Panc1 (cell line): ENCODE measurements around the gene CDH6. TPM values are rescaled to one million over a fixed set of nuclear protein-coding genes. Genes with fewer than 3 reads are reported as not detected.

ENCODE experiments used
- ATAC-seq: fragments of 200-7000 bp; cut with Tn5 transposase; 2 replicates; pipeline ENCODE4 v1.9.1; 2020; ENCODE audit warnings: mild to moderate bottlenecking, moderate library complexity
- BruUV-seq: library from RNA; stranded (reverse); fragments of 400-500 nt; replicated peaks from 2 replicates; lab custom pipeline; 2021; lab: Mats Ljungman, UMichigan
- CTCF ChIA-PET: fragments of 300-600 bp; sonication (Branson Sonifier 250); formaldehyde crosslinking; loops from one replicate; lab custom pipeline; 2022; ENCODE audit warnings: antibody characterized with exemption; lab: Charles Lee
- POLR2A ChIA-PET: fragments of 300-600 bp; sonication (Branson Sonifier 250); formaldehyde crosslinking; loops from one replicate; lab custom pipeline; 2022; ENCODE audit warnings: antibody characterized with exemption; lab: Charles Lee
- DNase-seq: peaks from one replicate; pipeline ENCODE4 v3.0.0-alpha.2; 2010; ENCODE audit warnings: low read depth, low spot score
- H3K27ac ChIP-seq: 2 replicates; pipeline ENCODE4 v1.5.1; 2011; ENCODE audit warnings: mild to moderate bottlenecking, low read length, inconsistent platforms
- H3K27me3 ChIP-seq: fragments of 200-500 bp; sonication (Bioruptor generic); 2 replicates; pipeline ENCODE4 v1.6.0; 2014; ENCODE audit warnings: low read length, inconsistent platforms; ENCODE audit not compliant: control insufficient read depth, insufficient read depth
- H3K36me3 ChIP-seq: fragments of 200-500 bp; sonication (Bioruptor generic); 2 replicates; pipeline ENCODE4 v1.5.1; 2014; ENCODE audit warnings: inconsistent platforms, mild to moderate bottlenecking, low read length, moderate library complexity; ENCODE audit not compliant: control insufficient read depth, insufficient read depth
- H3K4me1 ChIP-seq: 2 replicates; pipeline ENCODE4 v1.5.1; 2011; ENCODE audit warnings: inconsistent platforms, mild to moderate bottlenecking, low read length, moderate library complexity; ENCODE audit not compliant: control insufficient read depth, insufficient read depth
- H3K4me3 ChIP-seq, 2 experiments: 2 replicates each; pipeline ENCODE4 v1.5.1; 2011 to 2012; ENCODE audit warnings: low read depth in 2 of 2, low read length in 2 of 2, mild to moderate bottlenecking in 2 of 2, inconsistent platforms in 1 of 2, moderate library complexity in 1 of 2
- H3K9me3 ChIP-seq: fragments of 200-500 bp; sonication (Bioruptor generic); 2 replicates; pipeline ENCODE4 v1.5.1; 2014; ENCODE audit warnings: low read depth, mild to moderate bottlenecking, inconsistent platforms, low read length, moderate library complexity; ENCODE audit not compliant: control insufficient read depth, insufficient read depth
- POLR2AphosphoS5 ChIP-seq: IDR thresholded peaks from 2 replicates; pipeline ENCODE4 v1.6.1; 2012; ENCODE audit warnings: mild to moderate bottlenecking, low read depth, low read length, moderate library complexity
- SIN3A ChIP-seq: IDR thresholded peaks from 2 replicates; pipeline ENCODE4 v1.6.1; 2012; ENCODE audit warnings: low read depth, mild to moderate bottlenecking, low read length, moderate library complexity, borderline replicate concordance; ENCODE audit not compliant: insufficient read depth
- TCF7L2 ChIP-seq: IDR thresholded peaks from 2 replicates; pipeline ENCODE4 v1.6.1; 2011; ENCODE audit warnings: mild to moderate bottlenecking, low read depth, low read length, inconsistent platforms
- in situ Hi-C: cut with HindIII; loops from 2 replicates; pipeline ENCODE4 v1.10.0; 2016; ENCODE audit warnings: low sequenced_read_pairs, low pct_unique_long_range_greater_than_20kb
- intact Hi-C: fragments of 100-400 bp; cut with micrococcal nuclease; formaldehyde crosslinking; loops from one replicate; pipeline ENCODE4 v1.10.0; 2022; ENCODE audit not compliant: unreplicated experiment
- total RNA-seq: library from RNA; stranded (reverse); gene quantifications from one replicate; pipeline ENCODE4 v1.2.1, GENCODE V29; 2021; ENCODE audit not compliant: unreplicated experiment
- TF ChIP-seq, protein P1 (sequence below), 2 experiments: IDR thresholded peaks; 2 replicates each; pipeline ENCODE4 v1.6.1; 2011 to 2012; ENCODE audit warnings: low read depth in 2 of 2, control low read depth in 1 of 2, low read length in 1 of 2, mild to moderate bottlenecking in 1 of 2, moderate library complexity in 1 of 2; ENCODE audit not compliant: insufficient read depth in 1 of 2
- TF ChIP-seq, protein P2 (sequence below): fragments of 450-650 bp; IDR thresholded peaks from 2 replicates; pipeline ENCODE4 v1.5.1; 2017; ENCODE audit warnings: mild to moderate bottlenecking

Gene CDH6
- total RNA-seq, 1 experiment from 2014 or later, result 0.36 TPM

DNA sequence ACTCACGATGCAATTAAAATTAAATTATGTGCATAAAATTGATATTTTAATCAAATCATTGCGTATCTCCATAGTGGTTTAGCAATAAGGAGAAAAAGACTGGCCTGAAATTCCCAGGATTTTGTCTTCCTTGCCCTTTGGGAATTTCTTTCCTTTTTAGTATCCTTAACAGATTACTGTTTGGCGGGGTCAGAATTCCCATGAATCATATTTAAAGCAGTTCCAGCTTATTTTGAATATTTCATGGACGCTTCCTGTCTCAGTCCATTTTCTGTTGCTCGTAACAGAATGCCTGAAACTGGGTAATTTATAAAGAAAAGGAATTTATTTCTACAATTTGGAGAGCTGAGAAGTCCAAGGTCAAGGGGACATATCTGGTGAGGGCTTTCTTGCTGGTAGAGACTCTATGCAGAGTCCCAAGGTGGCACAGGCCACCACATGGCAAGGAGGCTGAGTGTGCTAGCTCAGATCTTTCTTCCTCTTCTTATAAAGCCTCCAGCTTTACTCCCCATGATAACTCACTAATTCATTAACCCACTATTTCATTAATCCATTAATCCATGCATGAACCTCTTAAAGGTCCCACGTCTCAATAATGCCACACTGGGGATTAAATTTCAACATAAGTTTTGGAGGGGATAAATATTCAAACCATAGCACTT, 37.8 kb downstream of the CDH6 start:
- ChIA-PET POLR2A (no interaction called here), CTCF (no interaction called here)
- TF ChIP-seq, protein P1, sequence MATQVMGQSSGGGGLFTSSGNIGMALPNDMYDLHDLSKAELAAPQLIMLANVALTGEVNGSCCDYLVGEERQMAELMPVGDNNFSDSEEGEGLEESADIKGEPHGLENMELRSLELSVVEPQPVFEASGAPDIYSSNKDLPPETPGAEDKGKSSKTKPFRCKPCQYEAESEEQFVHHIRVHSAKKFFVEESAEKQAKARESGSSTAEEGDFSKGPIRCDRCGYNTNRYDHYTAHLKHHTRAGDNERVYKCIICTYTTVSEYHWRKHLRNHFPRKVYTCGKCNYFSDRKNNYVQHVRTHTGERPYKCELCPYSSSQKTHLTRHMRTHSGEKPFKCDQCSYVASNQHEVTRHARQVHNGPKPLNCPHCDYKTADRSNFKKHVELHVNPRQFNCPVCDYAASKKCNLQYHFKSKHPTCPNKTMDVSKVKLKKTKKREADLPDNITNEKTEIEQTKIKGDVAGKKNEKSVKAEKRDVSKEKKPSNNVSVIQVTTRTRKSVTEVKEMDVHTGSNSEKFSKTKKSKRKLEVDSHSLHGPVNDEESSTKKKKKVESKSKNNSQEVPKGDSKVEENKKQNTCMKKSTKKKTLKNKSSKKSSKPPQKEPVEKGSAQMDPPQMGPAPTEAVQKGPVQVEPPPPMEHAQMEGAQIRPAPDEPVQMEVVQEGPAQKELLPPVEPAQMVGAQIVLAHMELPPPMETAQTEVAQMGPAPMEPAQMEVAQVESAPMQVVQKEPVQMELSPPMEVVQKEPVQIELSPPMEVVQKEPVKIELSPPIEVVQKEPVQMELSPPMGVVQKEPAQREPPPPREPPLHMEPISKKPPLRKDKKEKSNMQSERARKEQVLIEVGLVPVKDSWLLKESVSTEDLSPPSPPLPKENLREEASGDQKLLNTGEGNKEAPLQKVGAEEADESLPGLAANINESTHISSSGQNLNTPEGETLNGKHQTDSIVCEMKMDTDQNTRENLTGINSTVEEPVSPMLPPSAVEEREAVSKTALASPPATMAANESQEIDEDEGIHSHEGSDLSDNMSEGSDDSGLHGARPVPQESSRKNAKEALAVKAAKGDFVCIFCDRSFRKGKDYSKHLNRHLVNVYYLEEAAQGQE (IDR thresholded peaks at IDR 0.05; ENCODE audit: insufficient read depth in 1 of 2, low read depth in 2 of 2, low read length in 1 of 2), result no peak
- TF ChIP-seq, protein P2, sequence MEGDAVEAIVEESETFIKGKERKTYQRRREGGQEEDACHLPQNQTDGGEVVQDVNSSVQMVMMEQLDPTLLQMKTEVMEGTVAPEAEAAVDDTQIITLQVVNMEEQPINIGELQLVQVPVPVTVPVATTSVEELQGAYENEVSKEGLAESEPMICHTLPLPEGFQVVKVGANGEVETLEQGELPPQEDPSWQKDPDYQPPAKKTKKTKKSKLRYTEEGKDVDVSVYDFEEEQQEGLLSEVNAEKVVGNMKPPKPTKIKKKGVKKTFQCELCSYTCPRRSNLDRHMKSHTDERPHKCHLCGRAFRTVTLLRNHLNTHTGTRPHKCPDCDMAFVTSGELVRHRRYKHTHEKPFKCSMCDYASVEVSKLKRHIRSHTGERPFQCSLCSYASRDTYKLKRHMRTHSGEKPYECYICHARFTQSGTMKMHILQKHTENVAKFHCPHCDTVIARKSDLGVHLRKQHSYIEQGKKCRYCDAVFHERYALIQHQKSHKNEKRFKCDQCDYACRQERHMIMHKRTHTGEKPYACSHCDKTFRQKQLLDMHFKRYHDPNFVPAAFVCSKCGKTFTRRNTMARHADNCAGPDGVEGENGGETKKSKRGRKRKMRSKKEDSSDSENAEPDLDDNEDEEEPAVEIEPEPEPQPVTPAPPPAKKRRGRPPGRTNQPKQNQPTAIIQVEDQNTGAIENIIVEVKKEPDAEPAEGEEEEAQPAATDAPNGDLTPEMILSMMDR, result no peak
- TF ChIP-seq SIN3A, result no peak
- no peak for TF ChIP-seq POLR2AphosphoS5
- TF ChIP-seq TCF7L2, result no peak
- no peaks in the 10 kb centered on the region for H3K4me1 ChIP-seq
- no peaks in the 10 kb centered on the region for H3K36me3 ChIP-seq
- H3K27ac ChIP-seq, result no peak overlapping the region
- ATAC-seq (no peak), DNase-seq (no peak)
- no TSS peak for BruUV-seq
- H3K27me3 ChIP-seq, result no peaks in the 10 kb centered on the region
- H3K9me3 ChIP-seq, result no peaks in the 10 kb centered on the region
- intact Hi-C loops (no loop called here), in situ Hi-C loops (no loop called here)
- no peak overlapping the region for H3K4me3 ChIP-seq

DNA sequence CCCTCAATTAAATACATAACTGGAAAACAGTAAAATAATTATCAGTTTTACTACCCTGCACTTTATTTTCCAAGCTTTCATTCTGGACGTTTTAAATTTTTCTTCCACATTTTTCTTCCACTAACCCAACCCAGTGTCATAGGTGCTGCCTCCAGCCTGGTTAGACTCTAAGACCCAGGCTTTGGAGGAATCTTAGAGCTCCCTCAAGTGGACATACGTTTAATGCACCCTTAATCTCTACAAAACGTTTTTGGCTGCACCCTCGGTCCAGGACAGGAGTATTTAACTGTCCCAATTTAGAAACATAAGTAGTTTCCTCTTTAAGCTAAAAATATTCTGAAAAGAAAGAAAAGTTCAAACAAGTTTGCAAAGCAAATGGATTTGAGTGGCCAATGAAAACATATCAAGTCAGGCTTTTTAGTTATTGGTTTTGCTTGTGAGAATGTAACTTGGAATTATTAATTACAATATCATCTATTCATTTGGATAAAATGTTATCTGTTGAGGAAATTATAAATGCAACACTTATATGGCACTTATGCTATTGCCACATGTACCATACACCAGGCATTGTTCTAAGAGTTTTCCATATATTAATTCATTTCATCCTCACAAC, 38.9 kb downstream of the CDH6 start:
- Histone ChIP-seq H3K4me3 (no peak overlapping the region), H3K27me3 (no peaks in the 10 kb centered on the region), H3K36me3 (no peaks in the 10 kb centered on the region), H3K4me1 (no peaks in the 10 kb centered on the region), H3K9me3 (no peaks in the 10 kb centered on the region), H3K27ac (no peak overlapping the region)
- intact Hi-C loops, result loop anchor here (2.0 kb wide), 1 partner anchor 1192 kb away; no protein-coding TSS in a partner anchor
- DNase-seq (peak; percentile 47), ATAC-seq (peak; percentile 85)
- POLR2A ChIA-PET, result no interaction called here
- CTCF ChIA-PET, result interaction anchor here (0.5 to 1.1 kb wide), 6 partner anchors 18 to 1536 kb away, joined by 3 to 7 read pairs (median 4); no protein-coding TSS in a partner anchor
- no TSS peak for BruUV-seq
- in situ Hi-C loops, result no loop called here
- TF ChIP-seq, protein P1 (IDR thresholded peaks at IDR 0.05; ENCODE audit: insufficient read depth in 1 of 2, low read depth in 2 of 2, low read length in 1 of 2), result no peak
- TF ChIP-seq, protein P2, result peak; percentile 82
